HUES48 (cell line): ENCODE data around the gene RBMS3.

Source experiments
- H3K27ac ChIP-seq: one replicate; pipeline ENCODE4 v1.7.0; 2013; ENCODE audit warnings: low read depth, low read length, inconsistent platforms
- H3K27me3 ChIP-seq: 2 replicates; pipeline ENCODE4 v1.6.1; 2013; ENCODE audit warnings: mild to moderate bottlenecking, low read length; ENCODE audit not compliant: control insufficient read depth, insufficient read depth
- H3K36me3 ChIP-seq: 2 replicates; pipeline ENCODE4 v1.6.1; 2013; ENCODE audit warnings: low read length; ENCODE audit not compliant: control insufficient read depth, insufficient read depth
- H3K4me1 ChIP-seq: 2 replicates; pipeline ENCODE4 v1.6.1; 2013; ENCODE audit warnings: mild to moderate bottlenecking, low read length; ENCODE audit not compliant: control insufficient read depth, insufficient read depth
- H3K4me3 ChIP-seq: 2 replicates; pipeline ENCODE4 v1.5.1; 2013; ENCODE audit warnings: mild to moderate bottlenecking, low read depth, low read length
- H3K9ac ChIP-seq: 2 replicates; pipeline ENCODE4 v1.6.1; 2013; ENCODE audit warnings: mild to moderate bottlenecking, low read depth, low read length, moderate library complexity
- H3K9me3 ChIP-seq: 2 replicates; pipeline ENCODE4 v1.6.1; 2013; ENCODE audit warnings: low read length; ENCODE audit not compliant: control insufficient read depth, insufficient read depth

RBMS3 gene

GRCh38 chr3:29942297-29942696, 661.4 kb downstream of the RBMS3 start:
- Histone ChIP-seq H3K9ac (no peak overlapping the region), H3K9me3 (no peaks in the 10 kb centered on the region), H3K4me1 (0 out of 2 replicates have a peak, but pooled peaks cover 3% of the 10 kb centered on the region), H3K4me3 (no peak overlapping the region), H3K27ac (no peak overlapping the region), H3K27me3 (no peaks in the 10 kb centered on the region), H3K36me3 (no peaks in the 10 kb centered on the region)

- H3K4me1 ChIP-seq = no peaks in the 10 kb centered on the region
- H3K9me3 ChIP-seq = no peaks in the 10 kb centered on the region
- H3K4me3 ChIP-seq = no peak overlapping the region
- no peaks in the 10 kb centered on the region for H3K27me3 ChIP-seq
- no peak overlapping the region for H3K9ac ChIP-seq
- no peaks in the 10 kb centered on the region for H3K36me3 ChIP-seq
- H3K27ac ChIP-seq = no peak overlapping the region
These were observed 668.3 kb downstream of the RBMS3 start for GRCh38 chr3:29949131-29949530.

GRCh38 chr3:29949940-29950616, 669.2 kb downstream of the RBMS3 start:
- Histone ChIP-seq H3K4me1 (no peaks in the 10 kb centered on the region), H3K27me3 (no peaks in the 10 kb centered on the region), H3K36me3 (no peaks in the 10 kb centered on the region), H3K9me3 (no peaks in the 10 kb centered on the region), H3K9ac (no peak overlapping the region), H3K27ac (no peak overlapping the region), H3K4me3 (no peak overlapping the region)

GRCh38 chr3:29952431-29952830, 671.6 kb downstream of the RBMS3 start:
- no peaks in the 10 kb centered on the region for H3K36me3 ChIP-seq
- H3K27ac ChIP-seq = no peak overlapping the region
- no peaks in the 10 kb centered on the region for H3K9me3 ChIP-seq
- H3K4me1 ChIP-seq = no peaks in the 10 kb centered on the region
- no peak overlapping the region for H3K4me3 ChIP-seq
- no peaks in the 10 kb centered on the region for H3K27me3 ChIP-seq
- H3K9ac ChIP-seq = no peak overlapping the region

- H3K4me1 ChIP-seq = no peaks in the 10 kb centered on the region
- no peaks in the 10 kb centered on the region for H3K36me3 ChIP-seq
- H3K9ac ChIP-seq = no peak overlapping the region
- H3K27ac ChIP-seq = no peak overlapping the region
- no peaks in the 10 kb centered on the region for H3K9me3 ChIP-seq
- no peak overlapping the region for H3K4me3 ChIP-seq
- H3K27me3 ChIP-seq = no peaks in the 10 kb centered on the region
These were observed 674.5 kb downstream of the RBMS3 start for GRCh38 chr3:29955413-29955812.

- no peaks in the 10 kb centered on the region for H3K27me3 ChIP-seq
- no peaks in the 10 kb centered on the region for H3K36me3 ChIP-seq
- H3K4me3 ChIP-seq = no peak overlapping the region
- H3K9ac ChIP-seq = no peak overlapping the region
- no peaks in the 10 kb centered on the region for H3K4me1 ChIP-seq
- no peaks in the 10 kb centered on the region; the same call in 1 of the 2 replicates for H3K9me3 ChIP-seq
- H3K27ac ChIP-seq = no peak overlapping the region
These were observed 677.9 kb downstream of the RBMS3 start for GRCh38 chr3:29958816-29959215.

GRCh38 chr3:29971895-29972294, 691.0 kb downstream of the RBMS3 start:
- Histone ChIP-seq H3K27me3 (no peaks in the 10 kb centered on the region), H3K36me3 (no peaks in the 10 kb centered on the region; the same call in 1 of the 2 replicates), H3K9ac (no peak overlapping the region), H3K4me3 (no peak overlapping the region), H3K4me1 (peaks cover 22% of the 10 kb centered on the region), H3K27ac (peak overlapping the region; percentile 88), H3K9me3 (peaks cover 11% of the 10 kb centered on the region)

GRCh38 chr3:29972320-29972993, 691.6 kb downstream of the RBMS3 start:
- Histone ChIP-seq H3K4me3 (peak overlapping the region; percentile 14; the same call in 1 of the 2 replicates), H3K4me1 (peaks cover 24% of the 10 kb centered on the region), H3K9ac (no peak overlapping the region), H3K27me3 (no peaks in the 10 kb centered on the region), H3K36me3 (no peaks in the 10 kb centered on the region; the same call in 1 of the 2 replicates), H3K27ac (peak overlapping the region; percentile 88), H3K9me3 (peaks cover 11% of the 10 kb centered on the region)

- Histone ChIP-seq H3K27ac (no peak overlapping the region), H3K4me3 (no peak overlapping the region), H3K27me3 (no peaks in the 10 kb centered on the region), H3K36me3 (no peaks in the 10 kb centered on the region; the same call in 1 of the 2 replicates), H3K9ac (no peak overlapping the region), H3K9me3 (peaks cover 11% of the 10 kb centered on the region), H3K4me1 (peaks cover 24% of the 10 kb centered on the region)
These were observed 692.9 kb downstream of the RBMS3 start for GRCh38 chr3:29973763-29974162.

GRCh38 chr3:29976871-29977270, 696.0 kb downstream of the RBMS3 start:
- Histone ChIP-seq H3K27ac (no peak overlapping the region), H3K36me3 (no peaks in the 10 kb centered on the region; the same call in 1 of the 2 replicates), H3K9ac (no peak overlapping the region), H3K27me3 (no peaks in the 10 kb centered on the region), H3K4me1 (peaks cover 19% of the 10 kb centered on the region), H3K4me3 (no peak overlapping the region), H3K9me3 (peaks cover 11% of the 10 kb centered on the region)

- H3K4me3 ChIP-seq = no peak overlapping the region
- H3K4me1 ChIP-seq = peaks cover 14% of the 10 kb centered on the region
- no peak overlapping the region for H3K9ac ChIP-seq
- no peak overlapping the region for H3K27ac ChIP-seq
- H3K9me3 ChIP-seq = peaks cover 11% of the 10 kb centered on the region
- H3K27me3 ChIP-seq = no peaks in the 10 kb centered on the region
- no peaks in the 10 kb centered on the region; the same call in 1 of the 2 replicates for H3K36me3 ChIP-seq
These were observed 696.5 kb downstream of the RBMS3 start for GRCh38 chr3:29977360-29977759.
